ENCODE measurements around the gene UQCRC1.

The UQCRC1 gene

DNA sequence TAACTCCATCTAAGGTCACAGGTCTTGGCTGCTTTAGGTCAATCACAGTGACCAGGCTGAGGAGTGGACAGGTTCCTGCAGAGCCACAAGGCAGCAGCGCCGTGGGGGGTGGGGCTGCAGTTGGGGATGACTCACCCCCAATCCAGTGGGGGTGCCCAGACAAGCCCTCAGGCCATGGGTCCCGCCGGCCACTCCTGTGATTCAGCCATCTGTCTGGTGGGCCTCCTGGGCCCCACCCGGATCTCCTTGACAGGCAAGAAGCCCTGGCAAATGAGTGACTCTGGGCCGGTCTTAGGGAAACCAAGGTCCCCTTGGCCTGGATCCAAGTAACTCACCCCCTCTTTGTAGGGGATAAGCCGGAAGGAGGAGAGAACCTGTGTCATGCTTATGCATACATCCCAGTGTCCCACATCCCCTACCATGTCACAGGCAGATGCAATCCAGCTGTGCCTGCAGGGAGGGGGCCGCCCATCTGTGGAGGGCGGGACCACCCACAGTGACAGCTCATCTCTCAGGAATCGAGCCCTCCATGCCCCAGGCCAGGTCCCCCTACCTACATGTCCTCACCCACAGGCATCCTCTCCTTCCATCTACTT lies 13.8 kb downstream of the UQCRC1 start:
- peak overlapping the region; percentile 56 for H3K4me3 ChIP-seq (replicated peaks; ENCODE audit: low read depth, low read length)
- no peak for TF ChIP-seq CTCF (IDR thresholded peaks at IDR 0.05; ENCODE audit: low read depth, low read length, missing control alignments)
- peak; percentile 93 for DNase-seq (ENCODE audit: extremely low read depth, low read depth)

DNA sequence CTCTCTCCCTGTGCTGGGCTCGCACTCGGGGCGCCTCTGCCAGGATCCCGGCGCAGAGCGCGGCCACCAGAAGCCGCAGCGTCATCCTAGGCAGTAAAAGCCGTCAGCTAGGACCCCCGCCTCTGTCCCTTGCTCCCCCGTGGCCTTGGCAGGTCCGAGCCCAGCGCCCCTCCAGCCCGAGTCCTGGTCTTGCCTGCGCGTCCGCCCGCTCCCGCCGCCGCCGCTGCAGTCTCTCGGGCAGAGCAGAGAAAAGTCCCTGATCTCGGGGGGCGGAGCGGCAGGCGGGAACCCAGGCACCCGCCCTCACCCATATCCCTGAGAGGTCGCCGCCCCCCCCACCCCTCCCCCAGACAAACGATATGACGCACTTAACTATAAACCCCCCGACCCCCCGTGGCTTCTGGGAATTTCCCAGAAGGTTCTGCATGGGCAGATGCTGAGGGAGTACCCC lies 14.3 kb downstream of the UQCRC1 start, which contains the start of gene COL7A1:
Gene COL7A1 (minus strand): TSS at position 255 of the 451 bp plus-strand sequence. CDS start 170 bp downstream, at position 85.
- H3K4me3 ChIP-seq (replicated peaks; ENCODE audit: low read depth, low read length): peak within 1 kb of the TSS; percentile 56
- no peak for DNase-seq (ENCODE audit: extremely low read depth, low read depth)

GRCh38 chr3:48594417-48595049 lies 14.9 kb downstream of the UQCRC1 start:
- H3K4me3 ChIP-seq (replicated peaks; ENCODE audit: low read depth, low read length): peak overlapping the region; percentile 56
- DNase-seq (ENCODE audit: extremely low read depth, low read depth): peak; percentile 15
- TF ChIP-seq CTCF (IDR thresholded peaks at IDR 0.05; ENCODE audit: low read depth, low read length, missing control alignments): no peak

More for the DNA sequence above, 14.3 kb downstream of the UQCRC1 start, which contains the start of gene COL7A1:
- no peak for TF ChIP-seq CTCF (IDR thresholded peaks at IDR 0.05; ENCODE audit: low read depth, low read length, missing control alignments)

DNA sequence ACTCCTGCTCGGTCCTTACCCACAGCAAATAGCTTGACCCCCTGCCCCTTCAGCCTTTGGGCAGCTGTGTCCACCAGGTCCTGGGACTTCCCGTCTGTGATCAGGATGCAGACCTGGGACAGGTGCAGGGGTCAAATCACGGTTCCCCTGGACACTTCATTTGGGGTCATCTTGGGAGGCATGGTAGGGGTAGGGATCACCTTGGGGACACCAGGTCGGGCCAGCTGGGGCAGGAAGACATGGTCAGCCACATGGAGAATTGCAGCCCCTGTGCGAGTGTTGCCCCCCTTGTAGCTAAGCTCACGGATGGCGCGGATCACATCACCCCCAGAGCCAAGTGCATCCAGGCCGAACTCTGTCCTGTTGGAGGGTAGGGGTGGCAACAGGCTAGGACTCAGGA lies 16.1 kb downstream of the UQCRC1 start:
- DNase-seq (ENCODE audit: extremely low read depth, low read depth): no peak
- H3K4me3 ChIP-seq (replicated peaks; ENCODE audit: low read depth, low read length): peak overlapping the region; percentile 56
- TF ChIP-seq CTCF (IDR thresholded peaks at IDR 0.05; ENCODE audit: low read depth, low read length, missing control alignments): no peak

GRCh38 chr3:48592519-48593087 lies 16.8 kb downstream of the UQCRC1 start:
- no peak for TF ChIP-seq CTCF (IDR thresholded peaks at IDR 0.05; ENCODE audit: low read depth, low read length, missing control alignments)
- DNase-seq (ENCODE audit: extremely low read depth, low read depth): no peak
- H3K4me3 ChIP-seq (replicated peaks; ENCODE audit: low read depth, low read length): no peak overlapping the region

DNA sequence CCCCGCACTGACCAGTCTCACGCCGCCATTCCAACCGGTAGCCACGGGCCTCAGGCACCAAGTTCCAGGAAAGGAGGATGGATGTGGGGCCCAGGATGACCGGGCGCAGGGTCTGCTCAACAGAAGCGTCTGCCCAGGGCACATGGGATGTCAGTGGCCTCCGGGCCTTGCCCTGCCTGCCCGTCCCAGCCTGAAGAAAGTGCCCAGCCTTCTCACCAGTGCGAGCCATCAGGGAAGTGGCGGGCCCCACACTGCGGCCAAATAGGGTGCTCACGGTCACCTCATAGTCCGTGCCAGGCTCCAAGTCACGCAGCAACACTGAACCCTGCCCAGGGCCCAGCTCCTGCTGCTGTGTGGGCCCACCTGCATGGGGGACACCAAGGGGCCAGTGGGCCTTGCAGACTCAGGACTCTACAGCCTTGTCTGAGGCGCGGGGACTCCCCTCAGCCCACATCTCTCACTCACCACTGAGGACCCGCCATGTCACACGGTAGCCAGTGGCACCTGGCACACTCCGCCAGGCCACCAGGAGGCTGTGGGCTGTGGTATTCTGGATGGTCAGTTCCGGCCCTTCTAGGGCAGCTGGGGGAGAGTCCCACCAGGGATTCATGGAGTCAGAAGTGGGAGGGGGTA lies 17.4 kb downstream of the UQCRC1 start:
- H3K4me3 ChIP-seq (replicated peaks; ENCODE audit: low read depth, low read length): no peak overlapping the region
- TF ChIP-seq CTCF (IDR thresholded peaks at IDR 0.05; ENCODE audit: low read depth, low read length, missing control alignments): no peak
- DNase-seq (ENCODE audit: extremely low read depth, low read depth): no peak
